DMS153 treated with DMSO at 0.1 percent for 48 hours (cell line): Measurements from ENCODE around the gene TMEM235.

Experiments
- DNase-seq: peaks from one replicate; lab custom pipeline; 2025; ENCODE audit not compliant: unreplicated experiment; lab: John Stamatoyannopoulos, UW

Gene TMEM235

DNA sequence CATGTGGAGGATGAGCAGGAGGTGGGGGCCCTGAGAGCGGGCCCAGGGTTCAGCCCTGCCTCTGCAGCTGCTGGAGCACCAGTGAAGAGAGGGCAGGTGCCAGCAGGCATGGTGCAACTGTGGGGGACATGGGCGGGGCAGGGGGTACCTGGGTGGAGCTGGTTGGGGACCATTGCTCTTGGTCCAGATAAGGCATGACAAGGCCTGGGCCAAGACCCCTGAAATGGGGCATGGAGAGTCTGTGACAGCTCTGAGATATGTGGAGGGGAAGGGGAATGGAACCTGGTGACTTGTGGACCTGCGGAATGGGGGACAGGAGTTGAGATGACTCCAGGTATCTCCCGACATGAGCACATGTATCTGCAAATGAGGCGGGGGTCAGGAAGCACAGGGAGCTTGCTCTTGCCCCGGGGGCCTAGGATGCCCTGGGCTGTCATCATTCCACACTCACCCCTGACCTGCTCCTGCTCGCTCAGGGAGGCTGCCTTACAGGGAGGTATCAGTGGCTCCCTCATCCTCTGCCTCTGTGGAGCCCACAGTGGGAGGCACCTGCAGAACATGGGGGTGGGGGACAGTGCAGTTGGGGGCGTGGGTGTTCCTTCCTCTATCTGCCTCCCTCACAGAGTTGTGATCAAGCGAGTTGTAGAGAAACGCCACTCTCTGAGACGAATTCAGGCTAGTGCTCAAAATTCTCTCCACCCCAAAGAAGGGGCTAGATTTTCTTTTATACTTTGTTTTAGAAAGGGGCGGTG is 40.2 kb downstream of the TMEM235 start:
- no peak for DNase-seq

DNA sequence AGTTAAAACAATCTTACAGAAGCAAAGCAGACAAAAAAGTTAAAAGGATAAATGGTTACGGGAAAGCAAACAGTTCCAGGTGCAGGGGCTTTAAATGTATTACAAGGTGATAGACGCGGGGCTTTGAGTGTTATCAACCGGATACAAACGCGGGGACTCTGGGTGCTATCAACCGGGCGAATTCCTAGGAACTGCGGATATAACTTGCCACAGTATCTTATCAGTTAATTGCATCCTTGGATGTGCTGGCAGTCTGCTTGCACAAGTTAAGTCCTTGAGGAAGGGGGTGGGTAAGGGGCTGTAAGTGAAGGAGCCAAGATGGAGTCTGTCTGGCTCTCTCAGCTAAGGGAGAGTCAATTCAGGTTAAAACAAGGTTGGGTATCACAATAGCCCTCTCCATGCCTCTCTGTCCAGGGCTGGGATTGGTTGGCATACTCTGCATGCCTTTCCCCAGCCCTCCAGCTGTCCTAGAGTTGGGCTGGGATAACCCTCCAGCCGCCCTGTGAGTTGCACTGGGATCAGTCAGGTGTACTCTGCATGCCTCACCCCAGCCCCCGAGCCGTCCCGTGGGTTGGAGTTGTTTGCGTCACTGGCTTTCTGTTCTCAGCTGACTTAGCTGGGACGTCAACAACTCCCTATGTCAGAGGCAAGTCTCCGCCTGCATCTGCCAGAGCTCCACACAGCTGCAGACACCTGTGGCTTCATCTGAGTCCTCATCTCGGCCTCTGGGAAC is 40.9 kb downstream of the TMEM235 start:
- DNase-seq, result no peak

DNA sequence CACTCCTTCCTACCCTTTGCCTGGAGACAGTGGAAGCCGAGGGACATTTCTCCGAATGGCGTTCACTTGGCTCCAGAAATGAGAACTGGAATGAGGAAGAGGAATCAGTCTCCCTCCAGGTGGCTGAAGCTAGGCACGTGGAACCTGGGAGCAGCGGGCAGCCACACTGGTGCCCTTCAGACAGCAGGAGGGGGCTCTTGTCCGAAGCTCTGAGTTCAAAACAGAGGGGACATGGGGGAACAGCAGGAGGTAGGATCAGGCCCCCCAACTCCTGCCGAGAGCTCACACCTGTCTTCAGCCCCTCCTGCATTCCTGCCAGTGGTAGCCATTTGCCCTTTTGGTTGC is 41.5 kb downstream of the TMEM235 start:
- DNase-seq, result no peak

DNA sequence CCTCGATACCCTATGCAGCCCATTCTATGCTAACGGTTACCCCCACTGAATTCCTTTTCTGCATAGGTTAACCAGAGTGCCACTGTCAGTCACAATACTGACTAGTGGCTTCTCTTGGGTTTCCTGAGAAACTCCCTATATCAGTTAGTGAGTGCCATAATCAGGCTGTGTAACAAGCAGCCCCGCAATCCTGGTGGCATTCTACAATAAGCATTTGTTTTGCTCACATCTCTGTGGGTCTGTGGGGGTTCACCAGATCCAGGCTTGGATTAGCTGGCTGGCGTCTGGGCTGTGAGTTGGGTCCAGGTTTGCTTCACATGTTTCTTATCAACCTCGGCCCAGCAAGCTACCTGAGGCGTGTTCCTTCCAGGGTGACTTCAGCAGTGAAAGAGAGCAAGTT is 42.4 kb downstream of the TMEM235 start:
- no peak for DNase-seq

DNA sequence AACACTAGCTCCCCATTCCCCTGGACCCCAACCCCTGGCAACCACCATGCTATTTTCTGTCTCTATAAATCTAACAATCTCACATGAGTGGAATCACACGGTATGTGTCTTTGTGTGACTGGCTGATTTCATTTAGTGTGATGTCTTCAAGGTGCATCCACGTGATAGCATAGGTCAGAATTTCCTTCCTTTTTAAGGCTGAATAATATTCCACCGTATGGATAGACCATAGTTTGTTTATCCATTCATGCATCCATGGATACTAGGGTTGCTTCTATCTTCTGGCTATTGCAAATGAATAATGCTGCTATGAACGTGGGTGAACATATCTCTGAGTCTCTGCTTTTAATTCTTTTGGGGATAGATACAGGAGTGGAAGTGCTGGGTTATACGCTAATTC is 43.9 kb downstream of the TMEM235 start:
- no peak for DNase-seq

- no peak for DNase-seq
Observed at GRCh38 chr17:78276098-78276887, 44.9 kb downstream of the TMEM235 start.

DNA sequence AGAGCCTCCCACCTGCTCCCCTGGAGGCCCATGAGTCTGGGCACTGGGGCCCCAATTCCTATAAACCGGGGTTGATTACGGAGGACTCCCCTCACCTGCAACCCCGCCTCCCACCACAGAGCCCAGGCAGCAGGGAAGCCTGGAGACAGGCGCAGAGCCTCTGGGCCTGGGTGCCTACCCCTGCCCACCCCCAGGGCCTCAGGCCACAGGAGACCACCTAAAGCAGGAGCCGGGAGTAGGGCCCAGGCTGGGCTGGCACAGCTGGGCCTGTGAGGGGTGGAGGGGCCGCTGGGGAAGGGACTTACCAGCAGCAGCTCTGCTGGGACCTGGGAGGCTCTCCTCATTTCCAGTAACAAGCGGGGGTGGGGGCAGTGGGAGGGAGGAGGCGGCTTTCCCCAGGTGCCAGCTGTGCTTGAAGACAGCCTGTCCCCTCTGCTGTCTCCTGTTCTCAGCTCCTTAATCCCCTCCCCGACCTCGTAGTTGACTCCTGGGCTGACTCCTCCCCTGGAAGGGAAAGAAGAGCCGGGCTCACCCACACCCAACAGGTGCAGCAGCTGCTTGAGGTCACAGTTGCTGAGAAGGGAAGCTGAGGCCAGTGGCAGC is 46.8 kb downstream of the TMEM235 start:
- no peak for DNase-seq

DNA sequence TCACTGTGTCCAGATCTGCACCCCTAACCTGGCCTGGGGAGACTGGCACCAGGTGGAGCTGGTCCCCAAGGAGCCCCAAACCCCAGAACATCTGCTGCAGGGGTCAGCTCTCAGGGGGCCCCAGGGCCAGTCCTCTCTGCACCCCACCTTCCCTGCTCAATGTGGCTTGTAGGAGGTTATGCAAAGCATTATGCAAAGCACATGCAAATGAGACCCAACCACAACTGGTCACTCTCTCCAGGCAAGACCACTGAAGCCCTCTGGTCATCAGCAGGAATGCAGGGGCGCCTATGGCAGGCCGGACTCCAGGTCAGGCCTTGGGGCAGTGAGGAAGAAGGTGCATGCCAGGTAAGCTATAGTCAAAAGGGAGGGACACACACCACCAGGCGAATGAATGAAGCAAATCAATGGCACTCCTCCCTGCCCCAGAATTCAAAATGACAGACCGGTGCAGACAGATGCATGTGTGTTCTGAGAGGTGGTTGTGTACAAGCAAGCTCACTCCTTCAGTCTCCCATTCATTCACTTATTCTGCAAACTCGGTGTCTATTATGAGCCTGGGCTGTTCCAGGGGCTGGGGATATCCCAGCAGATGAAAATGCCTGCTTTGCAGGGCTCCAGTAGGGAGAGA is 48.0 kb downstream of the TMEM235 start:
- no peak for DNase-seq

- DNase-seq, result no peak
Observed at GRCh38 chr17:78281249-78281845, 49.9 kb downstream of the TMEM235 start.

GRCh38 chr17:78284146-78284545 is 52.7 kb downstream of the TMEM235 start:
- no peak for DNase-seq

GRCh38 chr17:78289004-78289403 is 57.6 kb downstream of the TMEM235 start:
- no peak for DNase-seq

GRCh38 chr17:78289802-78290363 is 58.5 kb downstream of the TMEM235 start:
- DNase-seq, result peak; percentile 78
